HG03571 (cell line): ENCODE results near the gene POU2AF1.

Experiments
- ATAC-seq: cut with Tn5 transposase; IDR thresholded peaks from one replicate; pipeline ENCODE4 v1.9.1; 2021; ENCODE audit not compliant: unreplicated experiment

POU2AF1 gene

GRCh38 chr11:111378861-111379601, at the start of gene POU2AF1:
POU2AF1 (minus strand) TSS chr11:111379275; CDS start chr11:111379177, 98 bp downstream.
- ATAC-seq, result peak; percentile 64

DNA sequence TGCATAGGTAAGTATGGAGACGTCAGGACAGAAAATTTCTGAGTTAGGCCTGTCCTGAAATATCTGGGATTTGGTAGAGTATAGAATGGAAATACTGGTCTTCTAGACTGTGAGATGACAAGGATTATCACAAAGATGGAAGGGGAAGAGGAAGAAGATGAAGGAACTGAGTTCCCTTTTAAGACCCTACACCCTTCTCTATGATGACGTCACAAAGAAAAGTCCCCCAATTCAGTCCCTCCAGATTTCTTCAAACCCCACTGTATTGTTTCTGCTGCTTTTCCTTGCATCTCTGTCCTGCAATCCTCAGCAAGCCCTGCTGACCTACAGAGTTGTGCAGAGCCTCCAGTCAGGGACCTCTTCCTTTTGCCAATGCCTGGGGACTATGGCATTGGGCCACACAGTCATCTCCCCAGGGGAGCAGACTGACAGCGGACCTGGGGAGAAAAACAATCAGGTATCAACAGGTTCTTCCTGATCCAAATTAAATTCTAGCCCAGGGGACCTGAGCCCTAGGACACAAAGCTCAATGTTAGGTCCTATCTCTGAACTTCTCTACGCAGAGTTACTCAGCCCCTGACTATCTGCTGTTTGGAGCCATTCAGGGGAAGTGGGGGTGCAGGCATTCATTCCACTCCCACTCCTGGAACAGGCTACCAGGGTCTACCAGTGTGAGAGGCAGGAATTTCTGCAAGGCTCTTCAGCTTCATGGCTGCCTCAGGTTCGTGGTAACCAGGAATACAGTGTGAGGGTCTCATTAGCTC, 49.2 kb upstream of the POU2AF1 start:
- no peak for ATAC-seq

DNA sequence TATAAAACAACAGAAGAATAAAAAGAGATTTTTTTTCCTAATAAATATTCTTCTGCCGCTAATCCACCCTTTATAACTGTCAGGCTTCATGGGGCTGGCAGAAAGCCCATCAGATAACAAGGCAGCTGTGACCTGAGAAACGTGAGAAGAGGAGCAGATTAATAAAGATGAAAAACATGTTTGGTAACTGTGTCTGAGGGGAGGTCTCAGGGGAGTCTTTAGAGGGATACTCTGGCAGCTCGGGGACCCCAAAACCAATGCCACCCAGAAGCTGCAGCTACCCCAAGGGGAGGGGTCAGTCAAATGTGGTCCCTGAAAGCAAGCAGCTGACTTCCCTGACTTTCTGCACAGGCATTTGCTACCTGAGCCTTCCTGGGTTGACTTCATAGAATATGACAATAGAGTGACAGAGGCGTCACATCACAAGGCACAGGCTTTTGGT, 48.4 kb upstream of the POU2AF1 start:
- no peak for ATAC-seq

- no peak for ATAC-seq
Measured at GRCh38 chr11:111426617-111427016, 47.5 kb upstream of the POU2AF1 start.

DNA sequence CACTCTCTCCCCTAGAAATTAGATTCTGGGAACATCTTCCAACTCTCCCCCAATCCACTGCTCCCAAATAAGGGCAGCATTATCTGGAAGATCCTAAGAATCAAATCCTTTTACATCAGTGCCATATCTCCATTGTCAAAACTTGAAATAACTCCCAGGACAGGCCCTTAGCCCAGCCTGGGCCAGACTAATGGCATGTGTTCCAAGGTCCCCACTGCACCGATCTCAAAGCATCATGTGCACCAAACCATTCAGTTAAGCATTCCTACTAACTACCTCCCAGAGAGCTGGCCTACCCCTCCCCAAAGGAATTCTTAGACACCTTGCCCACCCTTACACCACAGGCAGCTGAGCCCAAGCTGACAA, 44.2 kb upstream of the POU2AF1 start:
- no peak for ATAC-seq

- peak; percentile 75 for ATAC-seq
Measured at GRCh38 chr11:111422494-111423249, 43.6 kb upstream of the POU2AF1 start.

DNA sequence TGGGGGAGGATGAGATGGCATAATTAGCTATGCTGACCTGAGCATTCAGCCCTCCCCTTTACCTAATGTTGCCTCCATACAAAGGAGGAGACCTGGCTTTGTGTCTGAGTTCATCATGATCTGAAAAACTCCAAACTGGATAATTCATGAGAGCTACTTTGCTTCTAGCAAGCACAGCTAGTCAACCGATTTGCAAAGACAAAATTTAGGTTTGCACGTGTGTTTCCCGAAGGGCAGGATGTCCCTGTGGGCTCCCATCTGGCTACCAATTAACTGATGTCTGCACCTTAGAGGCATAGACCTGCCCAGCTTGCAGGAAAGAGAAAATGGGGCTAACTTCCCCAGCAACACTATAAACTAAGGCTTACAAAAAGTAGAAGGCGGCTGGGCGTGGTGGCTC, 42.2 kb upstream of the POU2AF1 start:
- ATAC-seq, result no peak

DNA sequence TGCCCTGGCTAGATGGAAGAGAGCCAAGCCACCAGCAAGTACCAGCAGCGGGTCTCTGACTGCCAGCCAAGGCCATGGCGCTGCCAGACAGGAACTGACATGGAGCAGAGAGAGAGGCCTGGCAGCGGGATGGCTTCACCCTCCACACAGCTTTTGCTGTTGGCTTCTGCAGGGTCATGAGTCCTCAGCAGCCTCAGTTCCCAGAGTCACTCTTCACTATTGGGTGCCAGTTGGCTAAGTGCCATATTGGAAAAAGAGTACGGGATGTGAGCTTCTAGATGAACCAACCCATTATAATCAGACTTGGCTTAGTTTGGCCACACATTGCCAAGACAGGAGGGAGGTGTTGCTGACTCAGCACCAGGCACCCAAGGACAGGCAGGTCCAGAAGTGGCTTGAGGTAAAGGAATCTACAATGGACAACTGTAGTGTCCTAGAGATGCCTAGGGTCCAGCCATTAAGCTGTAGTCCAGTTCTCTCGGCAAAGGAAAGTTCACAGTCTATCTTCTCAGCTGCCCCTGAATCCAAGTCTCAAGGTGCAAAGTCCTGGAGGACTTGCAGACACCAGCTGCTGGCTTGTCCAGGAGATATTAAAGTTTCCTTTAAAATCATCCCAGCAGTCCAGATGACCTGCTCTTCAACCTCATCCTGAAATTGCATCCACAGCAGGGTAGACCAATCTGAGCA, 40.7 kb upstream of the POU2AF1 start:
- ATAC-seq, result no peak

DNA sequence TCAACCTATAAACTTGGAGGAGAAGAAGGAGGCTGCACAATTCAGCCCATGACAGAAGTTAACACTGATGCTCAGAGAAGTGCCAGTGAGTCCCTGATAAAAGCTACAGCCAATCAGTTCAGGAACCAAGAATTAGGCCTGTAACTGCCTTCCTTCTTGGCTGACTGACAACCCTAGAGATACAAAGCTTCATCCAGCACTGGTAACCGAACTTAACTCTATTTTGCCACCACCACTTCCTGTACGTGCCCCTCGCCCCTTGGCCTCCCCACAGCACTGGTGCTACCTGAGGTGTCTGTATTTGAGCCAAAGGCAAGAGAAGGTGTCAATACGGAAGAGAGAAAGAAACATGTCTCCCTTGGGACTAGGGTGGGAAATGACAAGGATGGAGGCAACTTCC, 40.1 kb upstream of the POU2AF1 start:
- ATAC-seq, result no peak

GRCh38 chr11:111418436-111418787, 39.3 kb upstream of the POU2AF1 start:
- ATAC-seq, result no peak

- ATAC-seq, result peak; percentile 33
Measured at GRCh38 chr11:111417766-111418435, 38.8 kb upstream of the POU2AF1 start.

- peak; percentile 61 for ATAC-seq
Measured at GRCh38 chr11:111417011-111417765, 38.1 kb upstream of the POU2AF1 start.

GRCh38 chr11:111416231-111416960, 37.3 kb upstream of the POU2AF1 start:
- ATAC-seq, result no peak

- no peak for ATAC-seq
Measured at GRCh38 chr11:111414936-111415335, 35.9 kb upstream of the POU2AF1 start.

- ATAC-seq, result peak; percentile 11
Measured at GRCh38 chr11:111414267-111414931, 35.3 kb upstream of the POU2AF1 start.

- no peak for ATAC-seq
Measured at GRCh38 chr11:111413849-111414248, 34.8 kb upstream of the POU2AF1 start.

- ATAC-seq, result no peak
Measured at GRCh38 chr11:111412293-111412692, 33.2 kb upstream of the POU2AF1 start.

- no peak for ATAC-seq
Measured at GRCh38 chr11:111411456-111411855, 32.4 kb upstream of the POU2AF1 start.

DNA sequence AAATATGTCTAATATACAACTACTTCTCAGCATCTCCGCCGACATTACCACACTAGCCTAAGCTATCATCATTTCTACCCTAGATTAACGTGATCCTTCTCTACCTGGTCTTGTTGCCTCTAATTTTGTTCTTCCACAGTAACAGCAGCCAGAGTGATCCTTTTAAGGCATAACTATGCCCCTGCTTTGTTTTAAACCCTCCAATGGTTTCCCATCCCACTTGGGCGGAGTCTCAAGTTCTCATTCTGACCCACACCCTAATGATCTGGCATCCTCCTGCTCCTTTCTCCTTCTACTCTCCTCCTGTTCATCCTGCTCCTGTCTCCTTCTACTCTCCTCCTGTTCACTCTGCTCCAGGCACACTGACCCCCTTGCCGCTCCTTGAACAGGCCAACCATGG, 31.9 kb upstream of the POU2AF1 start:
- no peak for ATAC-seq
